Breast epithelium (tissue), 4 donors: ENCODE results near the gene ZNF329. TPM values are rescaled to one million over a fixed set of nuclear protein-coding genes. Genes with fewer than 3 reads are reported as not detected.

Source experiments
- DNase-seq, 2 donors: peaks; one replicate each; pipeline ENCODE4 v3.0.0-alpha.2; 2019; ENCODE audit warnings: low spot score in 2 of 2
- H3K27ac ChIP-seq, 2 donors: fragments of 200-600 bp; sonication (generic) in 1 of 2; one replicate each; pipeline ENCODE4 v1.5.1; 2016 to 2019; ENCODE audit warnings: mild to moderate bottlenecking in 1 of 2
- H3K27me3 ChIP-seq, 2 donors: fragments of 200-600 bp; sonication (generic) in 1 of 2; one replicate each; pipeline versions ENCODE4 v1.5.1 to v1.6.0; 2017 to 2019; ENCODE audit warnings: control low read depth in 1 of 2, mild to moderate bottlenecking in 1 of 2
- H3K36me3 ChIP-seq: fragments of 200-600 bp; one replicate; pipeline ENCODE4 v1.5.1; 2019
- H3K4me1 ChIP-seq, 2 donors: fragments of 200-600 bp; sonication (generic); one replicate each; pipeline ENCODE4 v1.5.1; 2016 to 2019; ENCODE audit warnings: control low read depth in 1 of 2
- H3K4me3 ChIP-seq, 3 donors: fragments of 200-600 bp; sonication (generic); 1 replicate in 2 of 3; 2 replicates in 1 of 3; pipeline ENCODE4 v1.5.1; 2016 to 2019; ENCODE audit warnings: mild to moderate bottlenecking in 3 of 3, moderate library complexity in 2 of 3
- H3K9me3 ChIP-seq, 2 donors: fragments of 200-600 bp; sonication (generic) in 1 of 2; one replicate each; pipeline ENCODE4 v1.5.1; 2016 to 2019; ENCODE audit warnings: control low read depth in 1 of 2
- POLR2A ChIP-seq: fragments of 450-650 bp; IDR thresholded peaks from one replicate; pipeline ENCODE4 v1.6.1; 2016; ENCODE audit warnings: antibody characterized with exemption, mild to moderate bottlenecking, moderate library complexity
- POLR2AphosphoS5 ChIP-seq, 3 donors: sonication (generic); formaldehyde crosslinking; IDR thresholded peaks; one replicate each; pipeline ENCODE4 v1.6.1; 2017; ENCODE audit warnings: antibody characterized with exemption in 3 of 3
- intact Hi-C: fragments of 100-400 bp; cut with DNase I; formaldehyde crosslinking; loops from one replicate; pipeline ENCODE4 v1.15.1; 2023; ENCODE audit warnings: low total_unique reads
- total RNA-seq, 3 donors: library from RNA; depleted of rRNA; stranded (reverse); fragments of >200 nt; gene quantifications; one replicate each; pipeline ENCODE4 v1.1.0, GENCODE V29; 2016
- TF ChIP-seq, protein P1 (sequence below), 3 donors: fragments of 450-650 bp; IDR thresholded peaks; one replicate each; pipeline ENCODE4 v1.5.1; 2016 to 2017; ENCODE audit warnings: antibody characterized with exemption in 3 of 3, mild to moderate bottlenecking in 3 of 3, moderate library complexity in 3 of 3

Gene ZNF329
- total RNA-seq, 3 donors from 2014 or later: 6.9 to 20.8 (median 13.8) TPM

DNA sequence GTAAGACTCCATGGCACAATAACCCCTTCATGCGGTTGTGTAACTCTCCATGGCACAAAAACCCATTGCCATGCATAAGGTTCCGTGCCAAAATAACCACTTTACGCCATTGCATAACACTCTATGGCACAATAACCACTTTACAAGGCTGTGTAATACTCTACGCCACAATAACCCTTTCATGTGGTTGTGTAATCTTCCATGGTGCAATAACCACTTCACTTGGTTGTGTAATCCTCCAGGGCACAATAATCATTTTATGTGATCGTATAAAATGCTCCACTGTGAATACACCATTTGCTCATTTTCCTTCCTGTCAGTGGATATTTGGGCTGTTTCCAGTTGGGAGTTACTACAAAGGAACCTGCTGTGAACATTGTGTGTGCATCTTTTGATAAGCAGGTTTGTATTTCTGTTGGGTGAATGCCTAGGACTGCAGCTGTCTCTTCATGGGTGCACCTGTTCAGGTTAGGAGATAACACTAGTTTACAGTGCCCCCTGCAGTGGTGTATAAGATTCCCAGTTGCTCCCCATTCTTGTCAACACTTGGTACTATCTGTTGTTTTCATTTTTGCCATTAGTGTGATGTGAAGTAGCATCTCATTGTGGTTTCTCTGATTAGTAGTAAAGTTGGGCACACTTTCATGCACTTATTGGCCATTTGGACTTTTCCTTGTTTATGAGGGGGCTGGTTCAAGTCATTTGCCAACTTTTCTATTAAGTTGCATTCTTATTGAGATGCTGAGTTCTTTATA lies 31.4 kb downstream of the ZNF329 start:
- H3K9me3 ChIP-seq: peaks cover 82 to 100% of the 10 kb centered on the region in 2 donors

DNA sequence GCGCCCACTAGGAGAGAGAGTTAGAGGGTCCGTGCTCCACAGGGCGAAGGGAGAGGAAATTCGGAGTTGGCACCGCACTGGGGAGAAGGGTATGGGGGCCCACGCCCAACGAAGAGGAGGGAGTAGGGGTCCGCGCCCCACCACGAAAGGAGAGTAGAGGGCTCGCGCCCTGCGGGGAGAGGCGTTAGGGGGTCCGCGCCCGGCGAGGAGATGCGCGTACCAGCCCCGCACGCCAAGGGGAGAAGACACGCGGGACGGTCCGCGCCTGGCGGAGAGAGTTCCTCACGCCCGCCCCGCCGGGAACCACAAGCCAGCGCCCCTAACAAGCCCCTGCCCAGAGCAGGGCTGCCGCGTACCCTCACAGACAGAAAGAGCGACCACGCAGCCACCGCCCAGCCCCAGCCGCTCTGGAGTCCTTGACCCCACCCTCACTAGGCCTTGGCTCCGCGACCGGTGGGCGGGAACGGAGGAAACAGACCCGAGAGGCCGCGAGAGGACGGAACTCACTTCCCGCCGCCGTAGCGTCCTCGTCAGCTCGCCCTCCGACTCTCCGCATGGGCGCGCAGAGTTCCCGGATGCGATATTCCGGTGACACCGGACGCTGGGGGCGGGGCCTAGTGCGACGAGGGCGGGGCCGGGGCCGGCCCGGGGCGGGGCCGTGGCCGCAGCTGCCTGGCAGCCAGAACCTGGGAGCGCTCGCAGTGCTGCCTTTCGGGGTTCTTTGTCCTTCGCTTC lies 32.6 kb downstream of the ZNF329 start:
- Histone ChIP-seq H3K36me3 (no peaks in the 10 kb centered on the region), H3K9me3 (peaks cover 82 to 100% of the 10 kb centered on the region in 2 donors), H3K27me3 (peaks cover 0 to 6% of the 10 kb centered on the region in 2 donors), H3K4me1 (no peaks in the 10 kb centered on the region), H3K4me3 (peak overlapping the region in 1 of 3 donors; percentile 49), H3K27ac (no peak overlapping the region)
- TF ChIP-seq POLR2AphosphoS5 (IDR thresholded peaks at IDR 0.05) (no peak), POLR2A (no peak)
- TF ChIP-seq, protein P1, sequence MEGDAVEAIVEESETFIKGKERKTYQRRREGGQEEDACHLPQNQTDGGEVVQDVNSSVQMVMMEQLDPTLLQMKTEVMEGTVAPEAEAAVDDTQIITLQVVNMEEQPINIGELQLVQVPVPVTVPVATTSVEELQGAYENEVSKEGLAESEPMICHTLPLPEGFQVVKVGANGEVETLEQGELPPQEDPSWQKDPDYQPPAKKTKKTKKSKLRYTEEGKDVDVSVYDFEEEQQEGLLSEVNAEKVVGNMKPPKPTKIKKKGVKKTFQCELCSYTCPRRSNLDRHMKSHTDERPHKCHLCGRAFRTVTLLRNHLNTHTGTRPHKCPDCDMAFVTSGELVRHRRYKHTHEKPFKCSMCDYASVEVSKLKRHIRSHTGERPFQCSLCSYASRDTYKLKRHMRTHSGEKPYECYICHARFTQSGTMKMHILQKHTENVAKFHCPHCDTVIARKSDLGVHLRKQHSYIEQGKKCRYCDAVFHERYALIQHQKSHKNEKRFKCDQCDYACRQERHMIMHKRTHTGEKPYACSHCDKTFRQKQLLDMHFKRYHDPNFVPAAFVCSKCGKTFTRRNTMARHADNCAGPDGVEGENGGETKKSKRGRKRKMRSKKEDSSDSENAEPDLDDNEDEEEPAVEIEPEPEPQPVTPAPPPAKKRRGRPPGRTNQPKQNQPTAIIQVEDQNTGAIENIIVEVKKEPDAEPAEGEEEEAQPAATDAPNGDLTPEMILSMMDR (IDR thresholded peaks at IDR 0.05): no peak
- intact Hi-C loops: no loop called here
- DNase-seq: no peak

More for the DNA sequence above, 31.4 kb downstream of the ZNF329 start:
- Histone ChIP-seq H3K27ac (no peak overlapping the region), H3K4me3 (peak overlapping the region in 1 of 3 donors; percentile 49), H3K4me1 (no peaks in the 10 kb centered on the region), H3K27me3 (peaks cover 0 to 6% of the 10 kb centered on the region in 2 donors), H3K36me3 (no peaks in the 10 kb centered on the region)
- intact Hi-C loops: no loop called here
- DNase-seq: no peak
- TF ChIP-seq POLR2AphosphoS5 (IDR thresholded peaks at IDR 0.05) (no peak), POLR2A (no peak)
- TF ChIP-seq, protein P1 (IDR thresholded peaks at IDR 0.05): no peak

DNA sequence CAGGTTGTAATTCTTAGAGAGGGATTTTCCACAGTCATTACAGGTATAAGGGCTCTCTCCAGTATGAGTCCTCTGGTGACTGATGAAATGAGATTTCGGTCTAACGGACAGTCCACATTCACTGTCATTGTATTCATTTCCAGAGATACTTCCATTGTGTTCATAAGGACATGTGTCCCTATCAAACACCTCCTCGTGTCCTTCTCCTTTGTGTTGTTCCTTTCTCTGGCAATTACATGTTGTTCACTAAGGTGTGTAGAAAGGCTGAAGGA lies 42.1 kb downstream of the ZNF329 start:
- TF ChIP-seq POLR2A (no peak), POLR2AphosphoS5 (IDR thresholded peaks at IDR 0.05) (no peak)
- TF ChIP-seq, protein P1 (IDR thresholded peaks at IDR 0.05): no peak
- H3K4me1 ChIP-seq: no peaks in the 10 kb centered on the region
- intact Hi-C loops: no loop called here
- no peak overlapping the region for H3K4me3 ChIP-seq
- H3K9me3 ChIP-seq: peaks cover 86 to 96% of the 10 kb centered on the region in 2 donors
- DNase-seq: no peak
- no peaks in the 10 kb centered on the region for H3K27me3 ChIP-seq
- H3K36me3 ChIP-seq: no peaks in the 10 kb centered on the region
- no peak overlapping the region for H3K27ac ChIP-seq

DNA sequence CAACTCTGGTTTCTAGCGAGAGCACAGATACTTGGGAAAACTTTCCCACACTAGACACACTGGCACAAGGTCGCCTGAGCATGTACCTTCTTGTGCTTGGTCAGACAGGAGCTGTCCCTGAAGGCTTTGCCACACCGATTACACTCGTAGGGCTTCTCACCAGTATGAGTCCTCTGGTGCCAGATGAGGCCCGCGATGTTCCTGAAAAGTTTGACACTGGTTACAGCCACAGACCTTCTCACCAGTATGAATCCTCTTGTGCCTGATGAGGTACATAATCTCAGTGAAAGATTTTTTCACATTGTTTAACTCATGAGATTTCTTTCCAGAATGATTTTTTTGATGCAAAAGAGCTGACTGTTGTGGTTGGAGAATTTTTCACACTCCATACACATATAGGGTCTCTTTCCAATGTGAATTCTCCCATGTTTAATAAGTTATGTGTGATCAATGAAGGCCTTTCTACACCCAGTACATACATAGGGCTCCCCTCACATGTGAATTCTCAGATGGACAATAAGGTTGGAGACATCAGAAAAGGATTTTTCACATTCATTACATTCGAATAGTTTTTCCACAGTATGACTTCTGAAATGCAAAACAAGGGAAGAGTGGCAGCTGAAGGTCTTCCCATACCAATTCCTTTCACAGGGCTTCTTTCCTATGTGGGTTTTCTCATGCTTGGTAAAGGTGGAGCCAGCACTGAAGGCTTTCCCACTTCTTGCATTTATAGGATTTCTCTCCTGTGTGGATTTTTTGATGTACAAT lies 42.6 kb downstream of the ZNF329 start:
- Histone ChIP-seq H3K4me3 (no peak overlapping the region), H3K4me1 (no peaks in the 10 kb centered on the region), H3K27ac (no peak overlapping the region), H3K9me3 (peaks cover 81 to 96% of the 10 kb centered on the region in 2 donors), H3K27me3 (no peaks in the 10 kb centered on the region), H3K36me3 (no peaks in the 10 kb centered on the region)
- TF ChIP-seq POLR2AphosphoS5 (IDR thresholded peaks at IDR 0.05) (no peak), POLR2A (no peak)
- TF ChIP-seq, protein P1 (IDR thresholded peaks at IDR 0.05): no peak
- intact Hi-C loops: no loop called here
- no peak for DNase-seq
